NB4 (cell line): Measurements from ENCODE around the gene COA6.

Experiments used
- CTCF ChIP-seq: IDR thresholded peaks from one replicate; pipeline ENCODE4 v1.5.1; 2012; ENCODE audit warnings: low read depth, low read length
- MAX ChIP-seq: IDR thresholded peaks from 2 replicates; pipeline ENCODE4 v1.6.1; 2011; ENCODE audit warnings: low read depth, low read length
- POLR2A ChIP-seq: IDR thresholded peaks from 2 replicates; pipeline ENCODE4 v1.6.1; 2011; ENCODE audit warnings: mild to moderate bottlenecking; ENCODE audit not compliant: insufficient read length; ENCODE audit errors: extremely low read depth

- no peak for TF ChIP-seq CTCF
- no peak for TF ChIP-seq MAX
- TF ChIP-seq POLR2A, result no peak
Measured at GRCh38 chr1:234324821-234325220, 48.4 kb upstream of the COA6 start.
